Chondrocyte (in vitro differentiated cells): Measurements from ENCODE around the gene CUEDC1. TPM values are rescaled to one million over a fixed set of nuclear protein-coding genes. Genes with fewer than 3 reads are reported as not detected.

ENCODE experiments used
- DNase-seq: peaks from one replicate; pipeline ENCODE4 v3.0.0; 2021; ENCODE audit warnings: mixed read lengths, low spot score
- H3K27ac Mint-ChIP-seq: one replicate; pipeline ENCODE4 v1.8.0; 2021; ENCODE audit warnings: mild to moderate bottlenecking, moderate library complexity, mixed read lengths; ENCODE audit not compliant: unreplicated experiment
- H3K27me3 Mint-ChIP-seq: 2 replicates; pipeline ENCODE4 v1.8.0; 2021; ENCODE audit warnings: low read depth, mixed read lengths
- H3K36me3 Mint-ChIP-seq: 2 replicates; pipeline ENCODE4 v1.8.0; 2021; ENCODE audit warnings: low read depth, mixed read lengths
- H3K4me1 Mint-ChIP-seq: 2 replicates; pipeline ENCODE4 v1.8.0; 2021; ENCODE audit warnings: low read depth, mild to moderate bottlenecking, mixed read lengths
- H3K4me3 Mint-ChIP-seq: one replicate; pipeline ENCODE4 v1.8.0; 2021; ENCODE audit warnings: mild to moderate bottlenecking, moderate library complexity, mixed read lengths; ENCODE audit not compliant: unreplicated experiment
- H3K9me3 Mint-ChIP-seq: 2 replicates; pipeline ENCODE4 v1.8.0; 2021; ENCODE audit warnings: low read depth, mixed read lengths
- CTCF ChIP-seq: fragments of 200-600 bp; sonication (generic); IDR thresholded peaks from 2 replicates; pipeline ENCODE4 v1.5.0; 2021; ENCODE audit warnings: antibody characterized with exemption, mild to moderate bottlenecking, moderate library complexity
- total RNA-seq: library from RNA; stranded (reverse); gene quantifications from 3 replicates; pipeline ENCODE4 v1.2.1, GENCODE V29; 2021

Gene CUEDC1
- total RNA-seq, 1 donor from 2014 or later = 41.9 TPM

- no peak for TF ChIP-seq CTCF
- DNase-seq = no peak
- Mint-ChIP-seq H3K9me3 (no peaks in the 10 kb centered on the region), H3K27me3 (no peaks in the 10 kb centered on the region), H3K27ac (no peak overlapping the region), H3K4me3 (no peak overlapping the region), H3K4me1 (peaks cover 46% of the 10 kb centered on the region), H3K36me3 (no peaks in the 10 kb centered on the region)
These were observed 54.0 kb downstream of the CUEDC1 start for GRCh38 chr17:57900991-57901743.

- TF ChIP-seq CTCF = no peak
- H3K27ac Mint-ChIP-seq = peak overlapping the region; percentile 80
- no peaks in the 10 kb centered on the region for H3K27me3 Mint-ChIP-seq
- no peak for DNase-seq
- no peak overlapping the region for H3K4me3 Mint-ChIP-seq
- H3K4me1 Mint-ChIP-seq = peaks cover 50% of the 10 kb centered on the region
- H3K9me3 Mint-ChIP-seq = no peaks in the 10 kb centered on the region
- H3K36me3 Mint-ChIP-seq = no peaks in the 10 kb centered on the region
These were observed 55.4 kb downstream of the CUEDC1 start for GRCh38 chr17:57899822-57900221.

GRCh38 chr17:57899391-57899790 is 55.8 kb downstream of the CUEDC1 start:
- Mint-ChIP-seq H3K4me1 (peaks cover 50% of the 10 kb centered on the region), H3K9me3 (no peaks in the 10 kb centered on the region), H3K27ac (peak overlapping the region; percentile 80), H3K27me3 (no peaks in the 10 kb centered on the region), H3K36me3 (no peaks in the 10 kb centered on the region), H3K4me3 (no peak overlapping the region)
- no peak for DNase-seq
- no peak for TF ChIP-seq CTCF

- H3K36me3 Mint-ChIP-seq = no peaks in the 10 kb centered on the region
- no peak overlapping the region for H3K4me3 Mint-ChIP-seq
These were observed 56.5 kb downstream of the CUEDC1 start for GRCh38 chr17:57898487-57899311.

More at GRCh38 chr17:57898487-57899311, 56.5 kb downstream of the CUEDC1 start:
- no peaks in the 10 kb centered on the region for H3K27me3 Mint-ChIP-seq
- no peak for TF ChIP-seq CTCF
- H3K4me1 Mint-ChIP-seq = peaks cover 46% of the 10 kb centered on the region
- DNase-seq = no peak
- peak overlapping the region; percentile 80 for H3K27ac Mint-ChIP-seq
- no peaks in the 10 kb centered on the region for H3K9me3 Mint-ChIP-seq
